T-helper 17 cell (primary cell): ENCODE data around the gene SYTL1. TPM values are rescaled to one million over a fixed set of nuclear protein-coding genes. Genes with fewer than 3 reads are reported as not detected.
A peak's percentile ranks its signal among the peaks of the same experiment; 100 is the strongest.

ENCODE experiments used
- ATAC-seq: fragments of 150-1000 bp; cut with Tn5 transposase; 2 replicates; pipeline ENCODE4 v1.10.0; 2021; ENCODE audit warnings: mild to moderate bottlenecking, moderate library complexity
- DNase-seq, 3 donors: peaks; one replicate each; pipeline versions ENCODE4 v3.0.0 to v3.0.0-alpha.2; 2020 to 2021
- H3K9me3 ChIP-seq: one replicate; pipeline ENCODE4 v1.7.0; 2013; ENCODE audit warnings: low read length, mild to moderate bottlenecking; ENCODE audit not compliant: control insufficient read depth, poor library complexity, severe bottlenecking
- H3K27ac Mint-ChIP-seq: one replicate; pipeline ENCODE4 v1.8.0; 2022; ENCODE audit warnings: mild to moderate bottlenecking, moderate library complexity, mixed read lengths
- H3K27me3 Mint-ChIP-seq: one replicate; pipeline ENCODE4 v1.8.0; 2022; ENCODE audit warnings: mixed read lengths
- H3K36me3 Mint-ChIP-seq: one replicate; pipeline ENCODE4 v1.8.0; 2022; ENCODE audit warnings: low read depth, mixed read lengths
- H3K4me1 Mint-ChIP-seq: one replicate; pipeline ENCODE4 v1.8.0; 2022; ENCODE audit warnings: mild to moderate bottlenecking, mixed read lengths
- H3K4me3 Mint-ChIP-seq: one replicate; pipeline ENCODE4 v1.8.0; 2022; ENCODE audit warnings: mild to moderate bottlenecking, moderate library complexity, mixed read lengths
- total RNA-seq, 4 donors: library from RNA in 2 of 4; stranded (reverse) in 2 of 4; gene quantifications; one replicate each; pipeline ENCODE4 v1.2.3 and lab custom pipeline; 2022 to 2026

SYTL1 gene
- total RNA-seq, 2 donors from 2014 or later: 206 to 261 TPM

DNA sequence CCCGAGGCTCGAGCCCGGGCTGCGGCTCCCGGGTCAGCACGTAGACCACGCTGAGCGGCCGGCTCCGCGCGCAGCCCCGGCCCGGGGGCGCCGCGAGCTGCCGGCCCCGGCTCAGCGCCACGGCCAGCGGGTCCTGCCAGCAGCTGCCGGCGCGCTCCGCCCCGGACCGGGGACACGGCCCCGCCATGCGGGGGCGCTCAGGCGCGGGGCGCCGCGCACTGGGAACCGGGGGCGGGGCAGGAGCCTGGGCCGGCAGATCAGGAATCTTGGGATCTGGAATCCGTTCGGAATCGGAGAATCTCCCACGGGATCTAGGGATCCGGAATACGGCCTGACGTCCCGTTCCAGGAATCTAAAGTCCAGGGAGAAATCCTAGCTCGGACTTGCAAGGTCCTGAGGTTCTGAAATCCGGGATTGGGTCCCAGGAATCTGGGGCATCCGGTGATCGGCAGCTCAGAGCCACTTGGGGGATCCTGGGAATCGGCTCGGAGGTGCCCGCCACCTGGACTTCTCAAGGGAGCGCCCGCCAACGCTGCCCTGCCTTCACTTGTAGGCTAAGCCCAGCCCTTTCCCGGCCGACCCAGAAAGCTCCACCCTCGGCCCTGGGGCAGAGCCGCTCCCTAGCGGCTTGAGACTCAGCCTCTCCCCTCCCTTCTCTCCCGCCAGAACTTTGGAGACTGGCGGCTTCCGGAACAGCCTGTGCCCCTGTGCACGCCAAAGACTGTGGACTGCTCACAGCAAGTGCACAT lies 24.8 kb downstream of the SYTL1 start, which contains the start of gene MAP3K6:
Gene MAP3K6, minus strand, starts transcription at position 551 of the 749 bp plus-strand sequence. Its CDS starts 364 bp downstream, at position 187.
- no peaks in the 10 kb centered on the region for H3K9me3 ChIP-seq
- Mint-ChIP-seq H3K36me3 (no peaks in the 10 kb centered on the region), H3K27me3 (no peaks in the 10 kb centered on the region), H3K4me3 (peak within 1 kb of the TSS; percentile 95), H3K27ac (peak within 1 kb of the TSS; percentile 67), H3K4me1 (peaks cover 29% of the 10 kb centered on the region)
- ATAC-seq (peak; percentile 61), DNase-seq (peak in 2 of 3 donors; percentile 36 to 49)

DNA sequence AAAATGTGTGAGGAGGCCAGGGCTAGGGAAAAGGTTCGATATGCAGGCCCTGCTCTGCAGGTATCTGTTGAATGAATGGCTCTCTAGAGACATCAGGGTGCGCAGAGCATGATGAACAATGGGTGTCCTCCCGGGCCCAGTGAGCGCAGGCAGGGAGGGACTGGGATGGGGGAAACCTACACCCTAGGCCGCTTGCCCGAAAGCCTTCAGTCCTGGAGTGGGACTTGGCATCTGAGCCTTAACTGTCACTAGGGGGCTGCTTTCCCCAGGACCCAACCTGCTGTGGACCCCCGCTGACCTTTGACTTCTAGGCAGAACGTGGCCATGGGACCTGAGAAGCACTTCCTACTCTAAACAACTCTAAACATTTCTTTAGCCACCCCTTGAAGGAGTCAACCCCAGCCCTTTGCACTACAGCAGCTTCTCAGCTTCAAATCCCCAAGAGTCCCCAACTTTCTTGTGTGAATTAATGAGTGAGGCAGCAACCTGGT lies 25.4 kb downstream of the SYTL1 start:
- Mint-ChIP-seq H3K36me3 (no peaks in the 10 kb centered on the region), H3K27me3 (no peaks in the 10 kb centered on the region), H3K4me1 (peaks cover 26% of the 10 kb centered on the region), H3K27ac (no peak overlapping the region), H3K4me3 (peak overlapping the region; percentile 89)
- no peak for ATAC-seq
- DNase-seq: no peak
- no peaks in the 10 kb centered on the region for H3K9me3 ChIP-seq

DNA sequence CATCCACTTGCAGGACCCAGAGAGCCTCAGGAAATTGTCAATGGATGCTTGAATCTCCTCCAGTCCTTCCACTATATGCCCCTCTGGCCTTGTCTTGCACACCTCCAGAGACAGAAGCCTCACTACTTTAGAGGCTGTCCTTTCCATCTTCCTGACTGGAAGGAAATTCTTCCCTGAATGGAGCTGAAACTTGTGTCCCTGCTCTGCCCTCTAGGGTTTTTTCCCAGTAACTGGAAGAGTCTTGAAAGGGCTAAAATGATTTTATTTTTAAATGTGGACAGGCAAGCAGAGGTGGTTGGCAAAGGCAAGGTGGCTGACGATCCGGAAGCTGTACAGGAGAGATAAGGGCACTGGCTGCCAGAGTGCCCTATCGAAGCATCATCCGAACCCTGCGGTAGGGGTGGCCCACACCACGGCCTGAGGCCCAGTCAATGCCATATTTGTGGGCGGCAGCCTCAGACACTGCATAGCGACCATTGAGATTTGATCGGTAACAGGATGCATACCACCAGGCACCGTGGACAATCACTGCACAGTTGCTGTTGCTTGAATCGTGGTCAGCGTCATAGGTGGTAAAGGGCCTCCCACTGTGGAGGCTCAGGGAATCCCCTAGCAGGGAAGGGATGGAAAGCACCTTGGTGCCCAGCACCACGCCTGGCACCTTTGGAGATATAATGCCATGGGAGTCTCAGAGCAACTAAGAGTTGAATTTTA lies 27.2 kb downstream of the SYTL1 start:
- no peak for DNase-seq
- no peaks in the 10 kb centered on the region for H3K9me3 ChIP-seq
- Mint-ChIP-seq H3K4me1 (peaks cover 26% of the 10 kb centered on the region), H3K27ac (no peak overlapping the region), H3K36me3 (no peaks in the 10 kb centered on the region), H3K4me3 (no peak overlapping the region), H3K27me3 (no peaks in the 10 kb centered on the region)
- ATAC-seq: peak; percentile 35

DNA sequence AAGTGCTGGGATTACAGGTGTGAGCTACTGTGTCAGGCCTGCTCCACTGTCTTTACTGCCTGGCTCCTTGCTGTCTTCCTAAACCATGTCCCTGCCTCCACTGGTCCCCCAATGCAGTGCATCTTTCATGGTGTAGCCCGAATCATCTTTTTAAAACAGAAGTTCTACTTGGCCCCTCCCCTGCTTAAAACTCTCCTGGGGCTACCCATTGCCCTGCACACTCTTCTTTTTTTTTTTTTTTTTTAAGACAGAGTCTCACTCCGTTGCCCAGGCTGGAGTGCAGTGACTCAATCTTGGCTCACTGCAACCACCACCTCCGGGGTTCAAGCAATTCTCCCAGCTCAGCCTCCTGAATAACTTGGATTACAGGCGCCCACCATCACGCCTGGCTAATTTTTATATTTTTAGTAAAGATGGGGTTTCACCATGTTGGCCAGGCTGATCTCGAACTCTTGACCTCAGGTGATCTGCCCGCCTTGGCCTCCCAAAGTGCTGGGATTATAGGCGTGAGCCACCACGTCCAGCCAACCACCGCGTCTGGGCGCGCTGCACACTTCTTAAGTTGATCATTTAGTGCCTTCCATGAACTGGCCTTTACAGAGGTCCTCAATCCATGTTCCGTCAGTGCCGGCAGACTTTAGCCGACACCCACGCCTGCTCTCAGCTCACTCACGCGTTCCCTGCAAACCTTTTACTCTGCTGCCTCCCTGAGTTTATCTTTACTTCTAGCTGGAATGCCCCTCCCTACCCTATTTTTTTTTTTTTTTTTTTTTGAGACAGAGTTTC lies 30.4 kb downstream of the SYTL1 start:
- Mint-ChIP-seq H3K36me3 (no peaks in the 10 kb centered on the region), H3K4me1 (peaks cover 15% of the 10 kb centered on the region), H3K27me3 (no peaks in the 10 kb centered on the region), H3K27ac (no peak overlapping the region), H3K4me3 (no peak overlapping the region)
- ATAC-seq: no peak
- no peak for DNase-seq
- H3K9me3 ChIP-seq: no peaks in the 10 kb centered on the region

DNA sequence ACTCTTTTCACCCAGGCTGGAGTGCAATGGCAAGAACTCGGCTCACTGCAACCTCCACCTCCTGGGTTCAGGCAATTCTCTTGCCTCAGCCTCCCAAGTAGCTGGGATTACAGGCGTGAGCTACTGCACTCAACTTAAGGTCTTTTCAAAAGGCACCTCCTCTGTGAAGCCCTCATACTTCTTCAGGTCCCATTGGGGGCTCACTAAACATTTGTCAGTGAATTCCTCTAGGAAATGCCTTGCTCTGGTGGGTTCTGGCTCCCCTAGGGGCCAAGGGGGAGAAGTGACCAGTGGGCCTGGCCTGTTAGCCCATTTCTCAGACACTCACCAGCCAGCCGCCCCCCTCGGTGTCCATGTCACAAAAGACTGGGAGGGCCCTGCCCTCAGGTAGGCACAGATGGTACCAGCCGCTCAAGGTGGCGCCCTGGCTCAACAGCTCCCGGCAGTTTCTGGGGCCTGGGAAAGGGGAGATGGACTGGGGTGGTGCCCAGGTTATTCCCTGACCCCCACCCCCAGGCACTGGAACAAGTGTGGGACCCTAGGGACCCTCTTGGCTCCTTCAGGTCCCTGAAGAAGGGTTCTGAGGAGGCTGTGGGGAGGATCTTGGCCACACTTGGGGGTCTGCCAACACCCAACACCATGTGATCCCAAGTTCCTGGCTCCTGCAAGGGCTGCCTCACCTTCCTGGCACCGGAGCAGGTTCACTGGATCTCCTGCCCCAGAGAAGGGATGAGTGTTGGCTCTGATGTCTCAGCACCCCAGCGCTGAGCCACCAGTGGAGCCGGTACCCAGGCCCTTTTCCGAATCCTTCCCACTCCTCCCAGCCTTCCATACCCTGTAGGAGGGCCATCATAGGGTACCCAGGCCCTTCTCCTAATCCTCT lies 31.2 kb downstream of the SYTL1 start:
- H3K4me1 Mint-ChIP-seq: peaks cover 17% of the 10 kb centered on the region
- H3K36me3 Mint-ChIP-seq: no peaks in the 10 kb centered on the region
- no peaks in the 10 kb centered on the region for H3K9me3 ChIP-seq
- DNase-seq: no peak
- H3K27me3 Mint-ChIP-seq: no peaks in the 10 kb centered on the region
- no peak overlapping the region for H3K4me3 Mint-ChIP-seq
- no peak overlapping the region for H3K27ac Mint-ChIP-seq
- ATAC-seq: no peak

DNA sequence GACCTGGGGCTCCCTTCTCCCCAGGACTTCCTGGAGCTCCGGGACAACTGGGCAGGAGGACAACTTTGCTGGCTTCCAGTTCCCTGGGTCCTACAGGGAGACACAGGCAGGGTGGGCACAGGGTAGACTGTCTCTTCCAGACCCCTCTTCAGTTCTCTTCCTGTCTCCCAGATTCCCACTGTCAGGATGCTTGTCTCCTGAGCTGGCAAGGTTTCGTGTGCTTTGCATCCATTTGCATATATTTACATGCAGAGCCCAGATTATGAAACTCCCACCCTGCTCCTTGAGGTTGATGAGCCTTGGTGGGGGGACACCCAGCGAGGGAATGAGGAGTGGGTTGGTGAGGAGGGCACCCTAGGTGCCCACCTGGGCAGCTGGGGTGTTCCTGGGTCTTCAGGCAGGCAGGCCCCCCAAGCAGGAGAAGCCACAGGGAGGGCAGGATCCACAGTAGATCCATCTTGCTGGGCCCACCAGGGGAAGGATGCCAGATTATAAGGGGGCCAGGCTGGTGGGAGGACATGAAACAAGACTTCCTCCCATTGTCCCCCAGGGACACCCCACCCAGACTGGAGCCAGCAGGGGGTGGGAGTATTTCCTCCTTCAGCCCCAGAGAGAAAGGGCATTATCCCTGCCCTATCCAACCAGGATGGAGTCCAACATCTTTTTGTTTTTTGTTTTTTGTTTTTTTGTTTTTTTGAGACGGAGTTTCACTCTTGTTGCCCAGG lies 32.7 kb downstream of the SYTL1 start, which contains the start of gene FCN3:
Gene FCN3, minus strand, starts transcription at position 463 of the 725 bp plus-strand sequence. Its CDS starts 6 bp downstream, at position 457.
- ATAC-seq (no peak), DNase-seq (no peak)
- Mint-ChIP-seq H3K36me3 (no peaks in the 10 kb centered on the region), H3K27me3 (no peaks in the 10 kb centered on the region), H3K27ac (no peak within 1 kb of the TSS), H3K4me3 (no peak within 1 kb of the TSS), H3K4me1 (peaks cover 12% of the 10 kb centered on the region)
- H3K9me3 ChIP-seq: no peaks in the 10 kb centered on the region

DNA sequence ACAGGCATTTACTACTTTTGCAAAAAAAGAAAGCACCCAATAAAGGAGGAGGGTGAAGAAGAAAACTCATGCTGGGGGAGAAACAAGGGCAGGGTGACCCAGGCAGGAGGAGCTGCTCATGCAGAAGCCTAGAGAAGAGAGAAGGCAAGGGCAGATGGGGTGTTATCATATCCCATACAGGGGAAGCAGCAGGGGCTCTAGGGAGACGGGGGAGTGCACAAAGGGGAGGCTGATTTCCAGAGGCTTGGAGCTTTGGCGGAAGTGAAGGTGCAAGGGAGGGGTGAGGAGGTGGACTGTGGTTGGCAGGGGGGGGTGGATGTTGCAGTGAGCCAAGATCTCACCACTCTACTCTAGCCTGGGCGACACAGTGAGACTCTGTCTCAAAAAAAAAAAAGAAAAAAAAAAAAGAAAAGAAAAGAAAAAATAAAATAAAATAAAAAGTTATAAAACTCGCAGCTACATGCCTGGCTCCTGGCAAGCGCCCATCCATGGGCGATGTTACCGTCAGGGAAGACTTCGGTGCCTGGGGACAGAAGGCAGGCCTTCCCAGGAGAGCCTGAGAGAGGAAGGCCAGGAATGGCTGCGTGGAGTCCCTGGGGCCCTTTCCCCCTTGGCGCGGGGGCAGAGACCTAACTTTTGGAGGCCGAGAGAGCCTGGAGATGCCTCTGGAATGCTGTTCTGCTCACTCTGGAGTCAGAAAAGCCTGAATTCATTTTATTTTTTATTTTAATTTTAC lies 36.1 kb downstream of the SYTL1 start:
- Mint-ChIP-seq H3K4me3 (no peak overlapping the region), H3K27ac (no peak overlapping the region), H3K4me1 (peaks cover 11% of the 10 kb centered on the region), H3K27me3 (peaks cover 6% of the 10 kb centered on the region), H3K36me3 (no peaks in the 10 kb centered on the region)
- no peak for ATAC-seq
- no peak for DNase-seq
- no peaks in the 10 kb centered on the region for H3K9me3 ChIP-seq

DNA sequence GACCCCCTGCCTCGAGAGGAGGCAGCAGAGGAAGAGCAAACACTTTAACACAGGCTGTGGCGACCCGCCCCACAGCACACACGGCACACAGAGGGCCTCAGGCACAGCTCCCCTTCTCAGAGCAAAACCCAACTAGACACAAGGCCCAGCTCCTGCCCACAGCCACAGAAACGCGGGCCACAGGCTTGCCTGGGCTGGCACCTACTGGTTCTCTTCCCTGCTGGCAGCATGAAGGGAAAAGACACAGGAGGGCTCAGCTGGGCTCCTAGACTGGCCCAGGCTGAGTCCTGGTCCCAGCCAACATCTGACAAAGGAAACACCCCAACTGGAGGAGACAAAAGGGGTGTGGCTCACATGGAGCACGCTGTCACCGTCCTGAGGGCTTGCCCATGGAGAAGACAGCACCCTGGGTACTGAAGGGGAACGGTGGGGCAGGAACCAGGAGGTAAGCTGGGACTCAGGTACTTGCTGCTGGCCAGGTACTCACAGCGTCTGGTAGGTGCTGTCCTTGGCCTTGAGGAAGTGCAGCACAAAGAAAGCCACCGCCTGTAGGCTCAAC lies 37.8 kb downstream of the SYTL1 start:
- no peak for ATAC-seq
- Mint-ChIP-seq H3K4me1 (peaks cover 13% of the 10 kb centered on the region), H3K4me3 (no peak overlapping the region), H3K27ac (no peak overlapping the region), H3K36me3 (no peaks in the 10 kb centered on the region), H3K27me3 (peaks cover 6% of the 10 kb centered on the region)
- DNase-seq: no peak
- no peaks in the 10 kb centered on the region for H3K9me3 ChIP-seq

DNA sequence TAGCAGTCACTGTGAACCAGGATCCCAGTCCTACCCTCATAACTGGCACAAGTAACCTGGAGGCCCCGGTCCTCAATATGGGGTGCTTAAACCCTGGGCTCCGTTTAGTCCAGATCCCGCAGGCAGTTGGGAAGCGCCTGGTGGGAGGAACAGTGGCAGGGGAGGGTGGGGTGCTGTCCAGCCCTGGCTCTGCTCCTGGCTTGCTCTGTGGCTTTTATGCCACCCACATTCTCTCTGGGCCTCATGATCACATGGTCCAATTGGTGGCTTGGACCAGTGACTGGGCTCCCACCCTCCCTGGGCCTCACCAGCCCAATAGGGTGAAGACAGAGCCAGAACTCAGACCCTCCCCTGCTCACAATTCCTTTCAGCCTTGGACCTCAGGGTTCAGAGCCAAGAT lies 38.4 kb downstream of the SYTL1 start:
- H3K4me3 Mint-ChIP-seq: no peak overlapping the region
- peaks cover 13% of the 10 kb centered on the region for H3K4me1 Mint-ChIP-seq
- peaks cover 6% of the 10 kb centered on the region for H3K27me3 Mint-ChIP-seq
- DNase-seq (no peak), ATAC-seq (no peak)
- no peaks in the 10 kb centered on the region for H3K36me3 Mint-ChIP-seq
- no peak overlapping the region for H3K27ac Mint-ChIP-seq
- H3K9me3 ChIP-seq: no peaks in the 10 kb centered on the region

DNA sequence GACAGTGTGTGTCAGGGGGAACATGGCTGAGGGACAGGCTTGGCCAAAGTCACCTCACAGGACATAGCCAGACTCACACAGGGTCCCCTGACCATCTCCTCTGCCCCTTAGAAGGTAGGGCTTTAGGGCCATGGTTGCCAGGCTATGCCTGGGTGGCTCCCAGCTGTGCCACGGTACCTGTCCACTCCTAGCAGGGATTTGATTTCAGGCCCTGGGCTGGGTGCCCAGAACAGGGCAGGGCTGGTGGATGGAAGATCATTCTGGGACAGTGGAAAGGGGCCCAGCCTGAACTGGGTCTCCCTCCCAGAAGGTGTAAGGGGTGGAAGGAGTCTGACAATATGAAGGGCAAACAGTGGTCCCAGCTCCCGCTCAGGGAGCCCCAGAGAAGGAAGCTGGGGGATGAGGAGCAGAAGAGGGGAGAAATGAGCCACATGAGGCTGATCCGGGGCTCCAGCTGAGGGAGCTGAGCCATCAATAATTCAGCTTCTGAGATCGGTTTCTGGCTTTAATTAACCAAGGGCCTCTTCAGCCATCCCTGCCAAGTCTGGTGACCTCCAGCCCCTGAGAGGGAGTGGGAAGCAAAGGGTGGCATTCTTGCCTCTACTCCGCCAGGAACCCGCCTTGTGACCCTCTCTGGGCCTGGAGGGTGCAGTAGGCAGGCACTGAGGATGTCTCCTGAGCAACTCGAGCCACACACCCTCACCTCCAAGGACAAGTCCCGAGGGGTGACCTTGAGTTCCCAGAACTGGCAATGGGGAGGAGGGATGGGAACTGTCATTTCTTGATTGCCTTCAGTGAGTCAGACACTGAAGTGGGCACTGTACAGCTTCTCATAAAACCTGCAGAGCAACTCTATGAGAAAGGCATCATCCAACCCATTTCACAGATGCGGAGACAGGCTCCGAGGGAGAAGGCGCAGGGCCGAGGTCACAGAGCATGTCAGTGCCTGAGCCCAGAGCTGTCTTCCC lies 39.2 kb downstream of the SYTL1 start:
- H3K9me3 ChIP-seq: no peaks in the 10 kb centered on the region
- DNase-seq (no peak), ATAC-seq (no peak)
- no peak overlapping the region for H3K4me3 Mint-ChIP-seq
- no peaks in the 10 kb centered on the region for H3K36me3 Mint-ChIP-seq
- H3K27ac Mint-ChIP-seq: no peak overlapping the region
- peaks cover 6% of the 10 kb centered on the region for H3K27me3 Mint-ChIP-seq
- peaks cover 10% of the 10 kb centered on the region for H3K4me1 Mint-ChIP-seq
